HepG2 (cell line): ENCODE results near the gene DNMT1. TPM values are rescaled to one million over a fixed set of nuclear protein-coding genes. Genes with fewer than 3 reads are reported as not detected.
A peak's percentile ranks its signal among the peaks of the same experiment; 100 is the strongest.

Source experiments
- ATF3 ChIP-seq: sonication (generic); formaldehyde crosslinking; IDR thresholded peaks from 2 replicates; pipeline ENCODE4 v1.4.0; 2020; ENCODE audit warnings: missing genetic modification reagents
- CREM ChIP-seq, 2 experiments: sonication (generic) in 1 of 2; formaldehyde crosslinking in 1 of 2; IDR thresholded peaks; 2 replicates each; pipeline versions ENCODE4 v1.4.0 to v1.6.1; 2016 to 2020; ENCODE audit warnings: antibody characterized with exemption in 1 of 2, mild to moderate bottlenecking in 1 of 2, missing genetic modification reagents in 1 of 2
- ESRRA ChIP-seq: sonication (generic); formaldehyde crosslinking; IDR thresholded peaks from 2 replicates; pipeline ENCODE4 v1.5.1; 2020; ENCODE audit warnings: mild to moderate bottlenecking, low read depth, missing genetic modification reagents
- GATAD2A ChIP-seq: IDR thresholded peaks from 2 replicates; pipeline ENCODE4 v1.6.1; 2016
- KMT2A ChIP-seq: sonication (generic); formaldehyde crosslinking; IDR thresholded peaks from 2 replicates; pipeline ENCODE4 v1.4.0; 2020; ENCODE audit warnings: missing genetic modification reagents
- MYC ChIP-seq: sonication (generic); formaldehyde crosslinking; IDR thresholded peaks from 2 replicates; pipeline ENCODE4 v1.9.0; 2021; ENCODE audit warnings: missing genetic modification reagents, borderline replicate concordance
- POLR2G ChIP-seq: fragments of 200-400 bp; formaldehyde crosslinking; IDR thresholded peaks from 2 replicates; pipeline ENCODE4 v1.6.1; 2018; ENCODE audit warnings: mild to moderate bottlenecking, low read depth, low read length, moderate library complexity
- SALL1 ChIP-seq: sonication (generic); formaldehyde crosslinking; IDR thresholded peaks from 2 replicates; pipeline ENCODE4 v1.8.0; 2022; ENCODE audit warnings: mild to moderate bottlenecking, missing genetic modification reagents
- SIN3B ChIP-seq: fragments of 150-350 bp; IDR thresholded peaks from 2 replicates; pipeline ENCODE4 v1.6.1; 2014; ENCODE audit warnings: low read length
- ZBTB34 ChIP-seq: sonication (generic); formaldehyde crosslinking; IDR thresholded peaks from 2 replicates; pipeline ENCODE4 v1.8.0; 2022; ENCODE audit warnings: mild to moderate bottlenecking, missing genetic modification reagents
- ZFP41 ChIP-seq: sonication (generic); formaldehyde crosslinking; IDR thresholded peaks from 2 replicates; pipeline ENCODE4 v1.4.0; 2020; ENCODE audit warnings: mild to moderate bottlenecking, missing genetic modification reagents, borderline replicate concordance
- ZNF326 ChIP-seq: sonication (generic); formaldehyde crosslinking; IDR thresholded peaks from 2 replicates; pipeline ENCODE4 v1.4.0; 2020; ENCODE audit warnings: missing genetic modification reagents, borderline replicate concordance
- ZNF430 ChIP-seq: sonication (generic); formaldehyde crosslinking; IDR thresholded peaks from 2 replicates; pipeline ENCODE4 v1.9.0; 2021; ENCODE audit warnings: mild to moderate bottlenecking, missing genetic modification reagents
- ZNF563 ChIP-seq: sonication (generic); formaldehyde crosslinking; IDR thresholded peaks from 2 replicates; pipeline ENCODE4 v1.8.0; 2022; ENCODE audit warnings: mild to moderate bottlenecking, moderate library complexity, missing genetic modification reagents
- ZNF740 ChIP-seq: sonication (generic); formaldehyde crosslinking; IDR thresholded peaks from 2 replicates; pipeline ENCODE4 v1.4.0; 2020; ENCODE audit warnings: missing genetic modification reagents
- polyA plus RNA-seq, 8 experiments: library from polyadenylated mRNA; depleted of rRNA in 3 of 8; stranded (reverse) in 7 of 8; unstranded in 1 of 8; fragments of >200 nt; fragmentation: Illumina TruSeq in 4 of 8; extraction: Trizol in 4 of 8; gene quantifications; 2 replicates each; pipeline versions ENCODE4 v1.2.1 to v1.2.3, GENCODE V29; 2011 to 2016; ENCODE audit warnings: low read depth in 4 of 8, missing spikeins in 1 of 8, mixed read lengths in 1 of 8; ENCODE audit not compliant: insufficient read depth in 1 of 8
- total RNA-seq, 5 experiments: library from RNA; depleted of rRNA; stranded (reverse); fragments of >200 nt; fragmentation: Illumina TruSeq; extraction: Trizol; gene quantifications; 2 replicates each; pipeline ENCODE4 v1.2.3, GENCODE V29; 2016; ENCODE audit warnings: low read depth in 1 of 5
- TF ChIP-seq, protein P1 (sequence below): sonication (generic); formaldehyde crosslinking; IDR thresholded peaks from 2 replicates; pipeline ENCODE4 v1.4.0; 2020; ENCODE audit warnings: missing genetic modification reagents; ENCODE audit errors: not compliant biosample characterization
- TF ChIP-seq, protein P2 (sequence below): sonication (generic); formaldehyde crosslinking; IDR thresholded peaks from 2 replicates; pipeline ENCODE4 v1.4.0; 2020; ENCODE audit warnings: mild to moderate bottlenecking, missing genetic modification reagents
- TF ChIP-seq, protein P3 (sequence below): sonication (generic); formaldehyde crosslinking; IDR thresholded peaks from 2 replicates; pipeline ENCODE4 v1.8.0; 2022; ENCODE audit warnings: missing genetic modification reagents, low read depth, mild to moderate bottlenecking, borderline replicate concordance
- TF ChIP-seq, protein P4 (sequence below), 2 experiments: sonication (generic) in 1 of 2; formaldehyde crosslinking in 1 of 2; IDR thresholded peaks; 2 replicates each; pipeline versions ENCODE4 v1.4.0 to v1.6.1; 2016 to 2020; ENCODE audit warnings: borderline replicate concordance in 1 of 2, low read depth in 1 of 2, mild to moderate bottlenecking in 1 of 2, missing genetic modification reagents in 1 of 2

Gene DNMT1
- total and polyA plus RNA-seq, 2 of the 13 experiments (the other 11 are each of a cell fraction or from before 2014, with no cell fraction given), result 31.2 to 91.1 TPM

GRCh38 chr19:10194500-10195198 is at the start of gene DNMT1 (continued):
- TF ChIP-seq, protein P1, sequence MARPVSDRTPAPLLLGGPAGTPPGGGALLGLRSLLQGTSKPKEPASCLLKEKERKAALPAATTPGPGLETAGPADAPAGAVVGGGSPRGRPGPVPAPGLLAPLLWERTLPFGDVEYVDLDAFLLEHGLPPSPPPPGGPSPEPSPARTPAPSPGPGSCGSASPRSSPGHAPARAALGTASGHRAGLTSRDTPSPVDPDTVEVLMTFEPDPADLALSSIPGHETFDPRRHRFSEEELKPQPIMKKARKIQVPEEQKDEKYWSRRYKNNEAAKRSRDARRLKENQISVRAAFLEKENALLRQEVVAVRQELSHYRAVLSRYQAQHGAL, result no peak
- TF ChIP-seq, protein P2, sequence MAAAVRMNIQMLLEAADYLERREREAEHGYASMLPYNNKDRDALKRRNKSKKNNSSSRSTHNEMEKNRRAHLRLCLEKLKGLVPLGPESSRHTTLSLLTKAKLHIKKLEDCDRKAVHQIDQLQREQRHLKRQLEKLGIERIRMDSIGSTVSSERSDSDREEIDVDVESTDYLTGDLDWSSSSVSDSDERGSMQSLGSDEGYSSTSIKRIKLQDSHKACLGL, result peak; percentile 64; the same call in 1 of the 2 replicates
- no peak; the same call in none of the 2 replicates for TF ChIP-seq MYC (CRISPR knock-in tag)
- no peak; the same call in 1 of the 2 replicates for TF ChIP-seq ZFP41 (CRISPR knock-in tag)
- no peak for TF ChIP-seq SIN3B
- no peak for TF ChIP-seq ZBTB34 (CRISPR knock-in tag)
- TF ChIP-seq, protein P3, sequence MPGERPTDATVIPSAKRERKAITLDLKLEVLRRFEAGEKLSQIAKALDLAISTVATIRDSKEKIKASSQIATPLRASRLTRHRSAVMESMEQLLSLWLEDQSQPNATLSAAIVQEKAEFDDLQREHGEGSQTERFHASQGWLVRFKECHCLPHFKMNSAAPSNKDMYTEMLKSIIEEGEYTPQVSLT, result no peak
- TF ChIP-seq POLR2G, result peak; percentile 93
- TF ChIP-seq ZNF326 (CRISPR knock-in tag), result no peak
- TF ChIP-seq SALL1 (CRISPR knock-in tag), result peak; percentile 60
- TF ChIP-seq CREM (IDR thresholded peaks at IDR 0.05), result 0 out of 2 replicates have a peak, but pooled peaks have one; percentile 21
- TF ChIP-seq CREM (CRISPR knock-in tag; IDR thresholded peaks at IDR 0.05), result no peak
- peak; percentile 87 for TF ChIP-seq ZNF740 (CRISPR knock-in tag)
- no peak for TF ChIP-seq ESRRA
- TF ChIP-seq ZNF563 (CRISPR knock-in tag), result peak; percentile 9; the same call in 1 of the 2 replicates
- TF ChIP-seq ZNF430, result peak; percentile 88
- TF ChIP-seq ATF3 (CRISPR knock-in tag), result peak; percentile 10; the same call in 1 of the 2 replicates
- peak; percentile 39; the same call in 1 of the 2 replicates for TF ChIP-seq GATAD2A (CRISPR knock-in tag)
- peak; percentile 66; the same call in 1 of the 2 replicates for TF ChIP-seq KMT2A (CRISPR knock-in tag)
- TF ChIP-seq, protein P4, sequence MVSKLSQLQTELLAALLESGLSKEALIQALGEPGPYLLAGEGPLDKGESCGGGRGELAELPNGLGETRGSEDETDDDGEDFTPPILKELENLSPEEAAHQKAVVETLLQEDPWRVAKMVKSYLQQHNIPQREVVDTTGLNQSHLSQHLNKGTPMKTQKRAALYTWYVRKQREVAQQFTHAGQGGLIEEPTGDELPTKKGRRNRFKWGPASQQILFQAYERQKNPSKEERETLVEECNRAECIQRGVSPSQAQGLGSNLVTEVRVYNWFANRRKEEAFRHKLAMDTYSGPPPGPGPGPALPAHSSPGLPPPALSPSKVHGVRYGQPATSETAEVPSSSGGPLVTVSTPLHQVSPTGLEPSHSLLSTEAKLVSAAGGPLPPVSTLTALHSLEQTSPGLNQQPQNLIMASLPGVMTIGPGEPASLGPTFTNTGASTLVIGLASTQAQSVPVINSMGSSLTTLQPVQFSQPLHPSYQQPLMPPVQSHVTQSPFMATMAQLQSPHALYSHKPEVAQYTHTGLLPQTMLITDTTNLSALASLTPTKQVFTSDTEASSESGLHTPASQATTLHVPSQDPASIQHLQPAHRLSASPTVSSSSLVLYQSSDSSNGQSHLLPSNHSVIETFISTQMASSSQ (IDR thresholded peaks at IDR 0.05; ENCODE audit: low read depth), result no peak
- TF ChIP-seq, protein P4 (CRISPR knock-in tag; IDR thresholded peaks at IDR 0.05; ENCODE audit: borderline replicate concordance), result peak; percentile 67; the same call in 1 of the 2 replicates
